GM12864 (cell line): ENCODE results near the gene PPFIA4.

Experiments
- DNase-seq: peaks from one replicate; pipeline ENCODE4 v3.0.0-alpha.2; 2011; ENCODE audit warnings: low read depth
- H3K4me3 ChIP-seq: 2 replicates; pipeline ENCODE4 v1.5.1; 2011; ENCODE audit warnings: mild to moderate bottlenecking, low read depth, low read length, control low read depth
- CTCF ChIP-seq: IDR thresholded peaks from 2 replicates; pipeline ENCODE4 v1.5.1; 2011; ENCODE audit warnings: low read depth, mild to moderate bottlenecking, moderate library complexity, low read length, control low read depth, inconsistent platforms; ENCODE audit errors: missing control alignments

PPFIA4 gene

DNA sequence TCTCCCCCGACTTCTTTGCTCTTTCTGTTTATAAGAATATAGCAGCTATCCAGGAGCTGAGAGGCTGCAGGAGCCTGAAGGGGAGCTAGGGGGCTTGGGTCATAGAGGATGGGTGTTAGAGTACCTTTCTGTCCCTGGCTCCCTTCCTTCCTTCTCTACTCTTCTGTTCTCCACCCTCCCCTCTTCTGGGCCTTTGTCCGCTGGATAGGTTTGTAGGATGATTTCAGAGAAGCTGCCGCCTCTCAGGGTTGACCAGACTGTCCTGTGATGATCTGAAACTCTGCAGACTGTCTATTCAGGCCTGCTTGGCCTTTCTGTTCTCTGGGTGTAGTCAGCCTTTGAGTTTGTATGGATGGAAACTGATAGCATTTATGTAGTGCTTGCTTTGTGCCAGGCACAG, 26.3 kb downstream of the PPFIA4 start:
- no peak for DNase-seq
- TF ChIP-seq CTCF, result no peak
- no peak overlapping the region for H3K4me3 ChIP-seq

DNA sequence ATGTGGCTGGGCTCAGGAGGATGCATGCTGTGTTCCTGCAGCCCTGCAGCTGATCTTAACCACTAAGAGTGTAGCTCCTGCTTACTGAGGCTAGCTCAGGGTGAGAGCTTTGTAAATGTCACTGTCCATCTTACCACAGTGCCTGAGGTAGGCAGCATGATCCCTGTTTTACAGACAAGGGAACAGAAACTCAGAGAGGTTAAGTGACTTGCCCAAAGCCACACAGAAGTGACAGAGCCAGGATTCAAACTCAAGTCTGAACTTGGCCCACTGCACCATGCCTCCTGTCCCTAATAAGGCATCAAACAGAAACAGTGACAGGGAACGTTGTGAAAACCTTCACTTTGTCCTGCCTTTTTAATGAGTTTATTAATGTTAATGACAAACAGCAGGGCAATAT, 27.9 kb downstream of the PPFIA4 start:
- no peak for TF ChIP-seq CTCF
- DNase-seq, result no peak
- H3K4me3 ChIP-seq, result no peak overlapping the region

DNA sequence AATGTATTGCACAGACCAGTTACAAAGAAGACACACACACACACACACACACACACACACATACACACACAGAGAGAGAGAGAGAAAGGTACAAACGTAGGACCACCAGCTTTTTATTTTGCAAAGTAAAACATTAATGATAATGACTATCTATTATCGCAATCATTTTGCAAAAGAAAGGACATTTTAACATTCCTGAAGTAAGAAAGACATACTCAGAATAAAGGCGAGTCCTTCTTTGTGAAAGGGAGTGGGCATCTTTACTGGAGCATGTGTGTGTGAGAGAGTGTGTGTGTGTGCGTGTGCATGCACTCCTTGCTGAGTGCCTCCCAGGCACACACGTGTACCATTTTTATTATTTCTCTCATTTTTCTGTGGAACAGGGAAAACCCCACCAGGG, 28.4 kb downstream of the PPFIA4 start:
- no peak for TF ChIP-seq CTCF
- no peak for DNase-seq
- no peak overlapping the region for H3K4me3 ChIP-seq

DNA sequence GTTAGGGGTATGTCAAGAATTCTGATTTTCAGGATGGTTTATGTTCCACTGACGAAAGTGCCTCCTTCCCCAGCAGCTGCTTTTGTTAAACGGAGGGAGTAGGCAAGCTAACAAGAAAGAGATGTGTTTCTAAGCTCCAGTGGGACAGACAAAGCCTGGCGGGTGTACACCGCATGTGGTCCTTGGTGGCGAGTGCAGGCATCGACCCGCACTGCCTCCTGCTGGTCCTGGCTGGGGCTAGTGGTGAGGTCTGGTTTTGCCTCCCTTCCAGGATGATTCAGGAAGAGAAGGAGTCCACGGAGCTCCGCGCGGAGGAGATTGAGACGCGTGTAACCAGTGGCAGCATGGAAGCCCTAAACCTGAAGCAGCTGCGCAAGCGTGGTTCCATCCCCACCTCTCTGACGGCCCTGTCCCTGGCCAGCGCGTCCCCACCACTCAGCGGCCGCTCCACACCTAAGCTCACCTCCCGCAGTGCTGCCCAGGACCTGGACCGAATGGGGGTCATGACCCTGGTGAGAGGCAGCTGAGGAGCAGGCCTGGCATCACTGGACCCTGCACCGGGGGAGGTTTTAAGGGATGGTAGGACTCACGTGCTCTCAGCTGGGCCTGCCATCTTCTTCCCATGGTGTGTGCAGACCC, 29.0 kb downstream of the PPFIA4 start:
- H3K4me3 ChIP-seq, result no peak overlapping the region
- no peak for TF ChIP-seq CTCF
- no peak for DNase-seq

- H3K4me3 ChIP-seq, result no peak overlapping the region
- no peak for TF ChIP-seq CTCF
- DNase-seq, result no peak
Measured at GRCh38 chr1:203056012-203056411, 29.7 kb downstream of the PPFIA4 start.

DNA sequence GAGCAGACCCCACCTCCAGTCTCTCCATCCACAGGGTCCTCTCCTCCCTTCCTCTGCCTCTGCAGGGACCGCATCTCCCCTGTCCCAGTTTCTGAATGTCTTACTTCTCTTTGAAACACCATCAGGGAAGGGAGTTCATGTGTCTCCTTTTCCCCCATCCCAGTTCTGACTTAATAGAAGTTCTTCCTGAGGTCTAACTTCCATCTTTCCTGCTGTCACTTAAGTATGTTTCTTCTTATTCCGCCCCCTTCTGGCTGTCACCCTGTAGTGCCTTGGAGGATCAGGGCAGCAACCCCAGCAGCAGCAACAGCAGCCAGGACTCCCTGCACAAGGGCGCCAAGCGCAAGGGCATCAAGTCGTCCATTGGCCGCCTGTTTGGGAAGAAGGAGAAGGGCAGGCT, 30.2 kb downstream of the PPFIA4 start:
- TF ChIP-seq CTCF, result peak; percentile 40
- no peak overlapping the region for H3K4me3 ChIP-seq
- DNase-seq, result no peak

DNA sequence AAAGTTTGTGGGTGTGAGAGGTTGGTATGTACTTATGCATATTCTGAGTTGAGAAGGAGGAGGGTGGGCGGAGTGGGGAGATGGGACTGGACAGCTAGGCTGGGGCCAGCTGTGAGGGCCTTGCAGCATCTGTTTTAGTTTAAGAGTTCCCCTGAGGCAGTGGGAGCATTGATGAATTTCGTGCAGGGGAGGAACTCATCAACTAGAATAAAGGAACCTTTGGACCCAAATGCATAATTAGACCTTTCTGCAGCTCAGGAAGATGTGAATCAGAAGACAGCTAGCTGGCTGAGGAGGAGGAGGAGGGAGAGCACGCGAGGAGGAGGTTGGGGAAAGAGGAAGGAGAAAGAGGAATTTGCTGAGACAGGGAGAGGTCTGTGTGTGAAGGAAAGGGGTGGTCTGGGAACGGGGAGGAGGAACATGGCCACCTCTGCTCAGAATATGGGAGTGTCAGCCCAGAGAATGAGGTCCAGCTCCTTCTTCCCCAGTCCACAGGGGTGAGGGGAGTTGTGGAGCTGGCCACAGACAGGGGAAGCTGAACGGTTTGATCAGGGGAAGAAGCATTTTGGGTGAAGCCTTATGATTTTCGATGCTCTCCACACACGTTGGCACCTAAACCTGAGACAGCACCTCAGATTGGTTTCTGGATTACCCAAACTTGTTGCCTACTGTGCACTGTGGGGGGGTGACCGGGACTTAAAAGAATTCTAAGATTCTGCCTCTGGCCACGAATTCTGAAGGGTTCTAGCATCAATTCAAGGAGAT, 31.8 kb downstream of the PPFIA4 start:
- no peak for DNase-seq
- no peak overlapping the region for H3K4me3 ChIP-seq
- no peak for TF ChIP-seq CTCF
